ENCODE measurements around the gene LTO1.

GRCh38 chr11:69715446-69715845 is 40.3 kb upstream of the LTO1 start:
- no peak for TF ChIP-seq POLR2A (IDR thresholded peaks at IDR 0.05)
- TF ChIP-seq CTCF (IDR thresholded peaks at IDR 0.05 in 8 of 11, conservative IDR thresholded peaks at IDR 0.05 in 3 of 11): no peak

Measured in spleen (tissue), 7 donors.